Measurements from ENCODE around the gene TTPAL. TPM values are rescaled to one million over a fixed set of nuclear protein-coding genes. Genes with fewer than 3 reads are reported as not detected.

The TTPAL gene
- total and polyA plus RNA-seq, 4 donors = 11.6 to 39.7 (median 17.6) TPM

DNA sequence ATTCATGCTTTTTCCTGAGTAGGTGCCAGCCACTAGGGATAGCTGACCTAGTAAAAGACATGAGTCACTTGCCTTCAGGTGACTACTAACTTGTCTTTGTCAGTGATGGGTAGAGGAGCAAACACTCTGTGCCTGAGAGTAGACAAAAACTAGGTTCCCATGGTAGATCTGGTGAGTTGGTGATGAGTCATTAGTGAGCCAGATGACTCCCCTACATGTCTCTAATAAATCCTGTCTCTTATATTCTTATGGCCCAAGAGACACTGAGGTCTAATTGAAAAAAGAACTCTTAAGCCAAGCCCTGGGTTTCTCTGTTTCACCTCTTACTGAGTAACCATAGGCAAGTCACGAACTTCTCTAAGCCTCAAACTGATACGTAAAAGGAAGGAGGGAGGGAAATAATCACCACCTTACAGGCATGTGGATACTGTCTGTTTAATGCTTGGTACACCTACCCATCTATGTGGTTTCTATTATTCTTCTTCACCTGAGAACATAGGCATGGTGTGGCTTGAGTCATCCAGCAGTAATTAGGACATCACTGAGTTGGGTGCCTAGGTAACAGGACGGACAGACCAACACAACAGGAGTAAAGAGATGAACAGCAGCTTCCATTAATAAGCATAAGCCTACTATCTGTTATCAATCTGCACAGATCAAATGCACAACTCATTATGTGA is 20.3 kb downstream of the TTPAL start (continued):
- TF ChIP-seq, protein P1, sequence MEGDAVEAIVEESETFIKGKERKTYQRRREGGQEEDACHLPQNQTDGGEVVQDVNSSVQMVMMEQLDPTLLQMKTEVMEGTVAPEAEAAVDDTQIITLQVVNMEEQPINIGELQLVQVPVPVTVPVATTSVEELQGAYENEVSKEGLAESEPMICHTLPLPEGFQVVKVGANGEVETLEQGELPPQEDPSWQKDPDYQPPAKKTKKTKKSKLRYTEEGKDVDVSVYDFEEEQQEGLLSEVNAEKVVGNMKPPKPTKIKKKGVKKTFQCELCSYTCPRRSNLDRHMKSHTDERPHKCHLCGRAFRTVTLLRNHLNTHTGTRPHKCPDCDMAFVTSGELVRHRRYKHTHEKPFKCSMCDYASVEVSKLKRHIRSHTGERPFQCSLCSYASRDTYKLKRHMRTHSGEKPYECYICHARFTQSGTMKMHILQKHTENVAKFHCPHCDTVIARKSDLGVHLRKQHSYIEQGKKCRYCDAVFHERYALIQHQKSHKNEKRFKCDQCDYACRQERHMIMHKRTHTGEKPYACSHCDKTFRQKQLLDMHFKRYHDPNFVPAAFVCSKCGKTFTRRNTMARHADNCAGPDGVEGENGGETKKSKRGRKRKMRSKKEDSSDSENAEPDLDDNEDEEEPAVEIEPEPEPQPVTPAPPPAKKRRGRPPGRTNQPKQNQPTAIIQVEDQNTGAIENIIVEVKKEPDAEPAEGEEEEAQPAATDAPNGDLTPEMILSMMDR (IDR thresholded peaks at IDR 0.05; ENCODE audit: low read depth, low read length, missing input control) = no peak
- TF ChIP-seq YY1 (IDR thresholded peaks at IDR 0.05) (no peak), FOXA1 (IDR thresholded peaks at IDR 0.05) (no peak), SP1 (IDR thresholded peaks at IDR 0.05) (no peak)
- TF ChIP-seq, protein P2, sequence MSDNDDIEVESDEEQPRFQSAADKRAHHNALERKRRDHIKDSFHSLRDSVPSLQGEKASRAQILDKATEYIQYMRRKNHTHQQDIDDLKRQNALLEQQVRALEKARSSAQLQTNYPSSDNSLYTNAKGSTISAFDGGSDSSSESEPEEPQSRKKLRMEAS (IDR thresholded peaks at IDR 0.05) = no peak

DNA sequence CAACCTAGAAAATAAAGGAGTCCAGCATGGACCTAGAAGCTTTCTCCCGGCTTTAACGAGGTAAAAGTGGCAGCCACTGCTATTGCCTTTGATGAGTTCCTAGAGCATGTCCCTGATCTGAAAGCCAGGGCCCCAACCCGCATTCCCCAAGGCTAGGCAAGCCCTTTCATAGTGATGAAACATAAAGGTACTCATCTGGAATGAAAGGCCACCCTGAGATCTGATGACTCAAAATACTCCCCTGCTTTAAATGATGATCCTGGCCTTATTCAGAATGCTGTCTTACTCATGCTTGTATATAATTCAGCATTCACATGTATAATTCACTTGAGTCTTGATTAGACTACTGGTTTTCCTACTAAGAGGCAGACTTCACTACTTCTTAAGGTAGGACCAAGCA is 21.3 kb downstream of the TTPAL start:
- Histone ChIP-seq H3K9me3 (ENCODE audit: control insufficient read depth in 4 of 4, low read length in 3 of 4) (no peaks in the 10 kb centered on the region), H3K27me3 (ENCODE audit: control insufficient read depth in 4 of 4, insufficient read depth in 4 of 4, low read length in 3 of 4) (no peaks in the 10 kb centered on the region), H3K4me3 (ENCODE audit: low read depth in 1 of 3, low read length in 3 of 3) (no peak overlapping the region), H3K9ac (ENCODE audit: low read depth in 1 of 2, low read length in 2 of 2) (no peak overlapping the region), H3K4me1 (ENCODE audit: control insufficient read depth in 4 of 4, insufficient read depth in 4 of 4, low read length in 3 of 4) (no peaks in the 10 kb centered on the region), H3K36me3 (ENCODE audit: control insufficient read depth in 4 of 4, insufficient read depth in 3 of 4, low read depth in 1 of 4, low read length in 3 of 4) (peaks cover 17 to 82% (median 65%) of the 10 kb centered on the region in 4 donors), H3K27ac (ENCODE audit: low read depth in 1 of 2, low read length in 2 of 2) (no peak overlapping the region)
- 91% methylated on average over 3 of the region's 3 CpGs for WGBS
- no peak for DNase-seq (ENCODE audit: low spot score)
- no peak for TF ChIP-seq HNF4G (IDR thresholded peaks at IDR 0.05)
- no peak for TF ChIP-seq FOXA1 (IDR thresholded peaks at IDR 0.05)
- TF ChIP-seq GABPA (IDR thresholded peaks at IDR 0.05 in 1 of 2, conservative IDR thresholded peaks at IDR 0.05 in 1 of 2) = no peak
- TF ChIP-seq, protein P3, sequence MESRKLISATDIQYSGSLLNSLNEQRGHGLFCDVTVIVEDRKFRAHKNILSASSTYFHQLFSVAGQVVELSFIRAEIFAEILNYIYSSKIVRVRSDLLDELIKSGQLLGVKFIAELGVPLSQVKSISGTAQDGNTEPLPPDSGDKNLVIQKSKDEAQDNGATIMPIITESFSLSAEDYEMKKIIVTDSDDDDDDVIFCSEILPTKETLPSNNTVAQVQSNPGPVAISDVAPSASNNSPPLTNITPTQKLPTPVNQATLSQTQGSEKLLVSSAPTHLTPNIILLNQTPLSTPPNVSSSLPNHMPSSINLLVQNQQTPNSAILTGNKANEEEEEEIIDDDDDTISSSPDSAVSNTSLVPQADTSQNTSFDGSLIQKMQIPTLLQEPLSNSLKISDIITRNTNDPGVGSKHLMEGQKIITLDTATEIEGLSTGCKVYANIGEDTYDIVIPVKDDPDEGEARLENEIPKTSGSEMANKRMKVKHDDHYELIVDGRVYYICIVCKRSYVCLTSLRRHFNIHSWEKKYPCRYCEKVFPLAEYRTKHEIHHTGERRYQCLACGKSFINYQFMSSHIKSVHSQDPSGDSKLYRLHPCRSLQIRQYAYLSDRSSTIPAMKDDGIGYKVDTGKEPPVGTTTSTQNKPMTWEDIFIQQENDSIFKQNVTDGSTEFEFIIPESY (IDR thresholded peaks at IDR 0.05) = no peak
- TF ChIP-seq SP1 (IDR thresholded peaks at IDR 0.05) = no peak
- no peak for TF ChIP-seq NR2F2 (IDR thresholded peaks at IDR 0.05)
- TF ChIP-seq YY1 (IDR thresholded peaks at IDR 0.05) = no peak
- TF ChIP-seq EGR1 (IDR thresholded peaks at IDR 0.05; ENCODE audit: low read depth in 2 of 2) = no peak
- TF ChIP-seq RXRA (IDR thresholded peaks at IDR 0.05) = no peak
- TF ChIP-seq, protein P4, sequence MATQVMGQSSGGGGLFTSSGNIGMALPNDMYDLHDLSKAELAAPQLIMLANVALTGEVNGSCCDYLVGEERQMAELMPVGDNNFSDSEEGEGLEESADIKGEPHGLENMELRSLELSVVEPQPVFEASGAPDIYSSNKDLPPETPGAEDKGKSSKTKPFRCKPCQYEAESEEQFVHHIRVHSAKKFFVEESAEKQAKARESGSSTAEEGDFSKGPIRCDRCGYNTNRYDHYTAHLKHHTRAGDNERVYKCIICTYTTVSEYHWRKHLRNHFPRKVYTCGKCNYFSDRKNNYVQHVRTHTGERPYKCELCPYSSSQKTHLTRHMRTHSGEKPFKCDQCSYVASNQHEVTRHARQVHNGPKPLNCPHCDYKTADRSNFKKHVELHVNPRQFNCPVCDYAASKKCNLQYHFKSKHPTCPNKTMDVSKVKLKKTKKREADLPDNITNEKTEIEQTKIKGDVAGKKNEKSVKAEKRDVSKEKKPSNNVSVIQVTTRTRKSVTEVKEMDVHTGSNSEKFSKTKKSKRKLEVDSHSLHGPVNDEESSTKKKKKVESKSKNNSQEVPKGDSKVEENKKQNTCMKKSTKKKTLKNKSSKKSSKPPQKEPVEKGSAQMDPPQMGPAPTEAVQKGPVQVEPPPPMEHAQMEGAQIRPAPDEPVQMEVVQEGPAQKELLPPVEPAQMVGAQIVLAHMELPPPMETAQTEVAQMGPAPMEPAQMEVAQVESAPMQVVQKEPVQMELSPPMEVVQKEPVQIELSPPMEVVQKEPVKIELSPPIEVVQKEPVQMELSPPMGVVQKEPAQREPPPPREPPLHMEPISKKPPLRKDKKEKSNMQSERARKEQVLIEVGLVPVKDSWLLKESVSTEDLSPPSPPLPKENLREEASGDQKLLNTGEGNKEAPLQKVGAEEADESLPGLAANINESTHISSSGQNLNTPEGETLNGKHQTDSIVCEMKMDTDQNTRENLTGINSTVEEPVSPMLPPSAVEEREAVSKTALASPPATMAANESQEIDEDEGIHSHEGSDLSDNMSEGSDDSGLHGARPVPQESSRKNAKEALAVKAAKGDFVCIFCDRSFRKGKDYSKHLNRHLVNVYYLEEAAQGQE (IDR thresholded peaks at IDR 0.05) = no peak
- no peak for TF ChIP-seq HNF4A (conservative IDR thresholded peaks at IDR 0.05)
- no peak for TF ChIP-seq FOXA2 (IDR thresholded peaks at IDR 0.05)
- TF ChIP-seq, protein P1 (IDR thresholded peaks at IDR 0.05; ENCODE audit: low read depth, low read length, missing input control) = no peak
- no peak for TF ChIP-seq TAF1 (conservative IDR thresholded peaks at IDR 0.05)
- no peak for TF ChIP-seq JUND (IDR thresholded peaks at IDR 0.05)
- TF ChIP-seq, protein P2 (IDR thresholded peaks at IDR 0.05) = no peak
- TF ChIP-seq, protein P5, sequence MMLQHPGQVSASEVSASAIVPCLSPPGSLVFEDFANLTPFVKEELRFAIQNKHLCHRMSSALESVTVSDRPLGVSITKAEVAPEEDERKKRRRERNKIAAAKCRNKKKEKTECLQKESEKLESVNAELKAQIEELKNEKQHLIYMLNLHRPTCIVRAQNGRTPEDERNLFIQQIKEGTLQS (IDR thresholded peaks at IDR 0.05) = no peak
- TF ChIP-seq RAD21 (IDR thresholded peaks at IDR 0.05) = no peak
